ENCODE results near the gene JAML.

- TF ChIP-seq CTCF (IDR thresholded peaks at IDR 0.05): no peak
- no peak for TF ChIP-seq POLR2A (IDR thresholded peaks at IDR 0.05)
Measured at GRCh38 chr11:118259138-118259537, 34.3 kb upstream of the JAML start.

Measured in heart left ventricle (tissue), 13 donors.